Activated B cell treated with CpG ODN at 0.5 μM for 24 hours (primary cell): Measurements from ENCODE around the gene TSPYL1. TPM values are rescaled to one million over a fixed set of nuclear protein-coding genes. Genes with fewer than 3 reads are reported as not detected.
A peak's percentile ranks its signal among the peaks of the same experiment; 100 is the strongest.

Experiments used
- ATAC-seq: fragments of 200-7000 bp; cut with Tn5 transposase; one replicate; pipeline ENCODE4 v1.10.0; 2021; ENCODE audit warnings: low read depth, mild to moderate bottlenecking, moderate library complexity
- CTCF ChIA-PET: fragments of 350-600 bp; sonication (Branson Sonifier 250); formaldehyde crosslinking; loops from one replicate; lab custom pipeline; 2021; ENCODE audit warnings: antibody characterized with exemption; lab: Charles Lee
- POLR2A ChIA-PET: fragments of 350-600 bp; sonication (Branson Sonifier 250); formaldehyde crosslinking; loops from one replicate; lab custom pipeline; 2021; ENCODE audit warnings: antibody characterized with exemption; lab: Charles Lee
- DNase-seq: peaks from one replicate; pipeline ENCODE4 v3.0.0; 2022
- H3K27ac Mint-ChIP-seq: one replicate; pipeline ENCODE4 v1.8.0; 2020; ENCODE audit warnings: mixed read lengths
- H3K27me3 Mint-ChIP-seq: one replicate; pipeline ENCODE4 v1.8.0; 2021; ENCODE audit warnings: mixed read lengths
- H3K36me3 Mint-ChIP-seq: one replicate; pipeline ENCODE4 v1.8.0; 2021; ENCODE audit warnings: low read depth, mixed read lengths
- H3K4me1 Mint-ChIP-seq: one replicate; pipeline ENCODE4 v1.8.0; 2021; ENCODE audit warnings: mixed read lengths
- H3K4me3 Mint-ChIP-seq: one replicate; pipeline ENCODE4 v1.8.0; 2020; ENCODE audit warnings: mild to moderate bottlenecking, mixed read lengths
- H3K9me3 Mint-ChIP-seq: one replicate; pipeline ENCODE4 v1.8.0; 2020; ENCODE audit warnings: mixed read lengths
- CTCF ChIP-seq: fragments of 200-600 bp; IDR thresholded peaks from one replicate; pipeline ENCODE4 v1.8.0; 2022; ENCODE audit warnings: antibody characterized with exemption, mild to moderate bottlenecking
- intact Hi-C: fragments of 100-400 bp; cut with micrococcal nuclease; formaldehyde crosslinking; loops from one replicate; pipeline ENCODE4 v1.15.1; 2024
- total RNA-seq: library from RNA; stranded (reverse); gene quantifications from 2 replicates; pipeline ENCODE4 v1.2.3, GENCODE V29; 2022

The TSPYL1 gene
- total RNA-seq, 1 donor from 2014 or later, result 68.4 TPM

GRCh38 chr6:116251568-116252384 lies 28.0 kb downstream of the TSPYL1 start:
- Mint-ChIP-seq H3K4me3 (peak overlapping the region; percentile 29), H3K9me3 (no peaks in the 10 kb centered on the region), H3K4me1 (peaks cover 5% of the 10 kb centered on the region), H3K36me3 (peaks cover 3% of the 10 kb centered on the region), H3K27ac (no peak overlapping the region), H3K27me3 (no peaks in the 10 kb centered on the region)
- no peak for TF ChIP-seq CTCF
- POLR2A ChIA-PET, result interaction anchor here (1.0 to 3.3 kb wide), 2 partner anchors 319 kb away, joined by 3 to 24 read pairs; partner anchors contain the start of gene RWDD1
- ATAC-seq (no peak), DNase-seq (no peak)
- CTCF ChIA-PET, result interaction anchor here (1.0 to 1.1 kb wide), 2 partner anchors 34 to 155 kb away, joined by 3 to 4 read pairs; no protein-coding TSS in a partner anchor
- intact Hi-C loops, result loop anchor here (5.0 kb wide), 1 partner anchor 234 kb away; no protein-coding TSS in a partner anchor

- ChIA-PET CTCF (no interaction called here), POLR2A (interaction anchor here (0.6 kb wide), 1 partner anchor 15 kb away, joined by 4 read pairs; no protein-coding TSS in a partner anchor)
- peaks cover 5% of the 10 kb centered on the region for H3K4me1 Mint-ChIP-seq
- intact Hi-C loops, result no loop called here
- no peak overlapping the region for H3K27ac Mint-ChIP-seq
- no peak for TF ChIP-seq CTCF
- no peaks in the 10 kb centered on the region for H3K9me3 Mint-ChIP-seq
- H3K36me3 Mint-ChIP-seq, result peaks cover 12% of the 10 kb centered on the region
- no peak for ATAC-seq
- no peak overlapping the region for H3K4me3 Mint-ChIP-seq
- no peak for DNase-seq
- no peaks in the 10 kb centered on the region for H3K27me3 Mint-ChIP-seq
Measured at GRCh38 chr6:116248577-116248976, 31.2 kb downstream of the TSPYL1 start.

GRCh38 chr6:116247285-116247684 lies 32.4 kb downstream of the TSPYL1 start:
- no peak for DNase-seq
- no peak for TF ChIP-seq CTCF
- H3K36me3 Mint-ChIP-seq, result peaks cover 12% of the 10 kb centered on the region
- peaks cover 5% of the 10 kb centered on the region for H3K4me1 Mint-ChIP-seq
- H3K27ac Mint-ChIP-seq, result no peak overlapping the region
- ATAC-seq, result no peak
- CTCF ChIA-PET, result interaction anchor here (0.7 kb wide), 1 partner anchor 21 kb away, joined by 3 read pairs; no protein-coding TSS in a partner anchor
- H3K27me3 Mint-ChIP-seq, result no peaks in the 10 kb centered on the region
- H3K4me3 Mint-ChIP-seq, result no peak overlapping the region
- intact Hi-C loops, result no loop called here
- POLR2A ChIA-PET, result interaction anchor here (0.7 kb wide), 1 partner anchor 147 kb away, joined by 3 read pairs; the partner anchor contains the start of gene NT5DC1
- H3K9me3 Mint-ChIP-seq, result no peaks in the 10 kb centered on the region

GRCh38 chr6:116246089-116246488 lies 33.6 kb downstream of the TSPYL1 start:
- Mint-ChIP-seq H3K36me3 (peaks cover 15% of the 10 kb centered on the region), H3K27me3 (no peaks in the 10 kb centered on the region), H3K4me3 (no peak overlapping the region), H3K4me1 (peaks cover 5% of the 10 kb centered on the region), H3K27ac (no peak overlapping the region), H3K9me3 (no peaks in the 10 kb centered on the region)
- TF ChIP-seq CTCF, result no peak
- ATAC-seq, result no peak
- POLR2A ChIA-PET, result no interaction called here
- DNase-seq, result no peak
- CTCF ChIA-PET, result interaction anchor here (1.0 kb wide), 1 partner anchor 22 kb away, joined by 3 read pairs; no protein-coding TSS in a partner anchor
- intact Hi-C loops, result no loop called here

- H3K27me3 Mint-ChIP-seq, result no peaks in the 10 kb centered on the region
- no peak for TF ChIP-seq CTCF
- no peaks in the 10 kb centered on the region for H3K9me3 Mint-ChIP-seq
- H3K36me3 Mint-ChIP-seq, result peaks cover 21% of the 10 kb centered on the region
- peaks cover 5% of the 10 kb centered on the region for H3K4me1 Mint-ChIP-seq
- DNase-seq (no peak), ATAC-seq (no peak)
- intact Hi-C loops, result no loop called here
- POLR2A ChIA-PET, result interaction anchor here (1.6 kb wide), 1 partner anchor 143 kb away, joined by 5 read pairs; the partner anchor contains the start of gene NT5DC1
- H3K27ac Mint-ChIP-seq, result no peak overlapping the region
- H3K4me3 Mint-ChIP-seq, result no peak overlapping the region
- CTCF ChIA-PET, result no interaction called here
Measured at GRCh38 chr6:116244284-116244683, 35.4 kb downstream of the TSPYL1 start.
